GOT3 (cell line): ENCODE results near the gene LCE1A.

Source experiments
- DNase-seq: peaks from one replicate; lab custom pipeline; 2025; ENCODE audit warnings: mixed read lengths; lab: John Stamatoyannopoulos, UW

Gene LCE1A

DNA sequence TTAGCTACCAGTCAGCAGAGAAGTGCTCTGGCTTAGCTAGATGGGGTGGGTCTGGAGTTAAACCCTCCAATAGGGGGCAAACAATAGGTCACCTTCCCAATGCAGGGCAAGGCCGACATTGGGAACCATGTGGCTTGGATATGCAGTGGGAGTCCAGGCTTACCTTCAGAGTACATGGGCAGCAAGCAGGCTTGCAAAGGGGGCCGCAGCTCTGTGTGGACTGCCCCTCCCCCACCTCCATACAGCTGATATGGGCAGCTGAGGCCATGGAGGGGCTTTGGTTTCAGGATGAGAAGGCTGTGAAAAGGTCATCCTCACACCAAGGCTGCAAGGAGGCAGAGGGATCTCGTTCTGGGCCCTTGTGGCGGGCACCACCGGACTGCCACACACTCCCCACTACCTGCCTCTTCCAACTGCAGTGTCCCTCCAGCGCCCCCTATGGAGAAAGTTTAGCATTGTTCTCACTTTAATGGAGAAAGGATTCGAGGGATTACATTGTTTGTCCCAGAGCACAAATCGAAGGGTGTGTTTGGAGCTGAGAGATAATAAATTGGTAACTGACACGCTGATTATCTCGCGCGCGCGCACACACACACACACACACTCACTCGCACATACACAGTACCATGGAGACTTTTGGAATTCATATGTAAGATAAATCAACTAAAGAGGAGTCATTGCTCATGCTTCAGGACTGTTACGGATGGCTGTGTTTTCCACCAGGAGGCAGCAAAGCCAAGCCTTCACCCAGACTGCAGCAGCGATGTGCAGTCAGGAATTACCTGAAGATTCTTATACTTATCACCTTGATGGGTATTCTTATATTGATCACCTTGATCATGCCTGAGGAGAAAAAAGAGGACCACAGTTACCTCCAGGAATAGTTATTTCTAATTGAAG lies 43.8 kb downstream of the LCE1A start:
- no peak for DNase-seq

- no peak for DNase-seq
Observed at GRCh38 chr1:152871731-152872126, 44.5 kb downstream of the LCE1A start.

DNA sequence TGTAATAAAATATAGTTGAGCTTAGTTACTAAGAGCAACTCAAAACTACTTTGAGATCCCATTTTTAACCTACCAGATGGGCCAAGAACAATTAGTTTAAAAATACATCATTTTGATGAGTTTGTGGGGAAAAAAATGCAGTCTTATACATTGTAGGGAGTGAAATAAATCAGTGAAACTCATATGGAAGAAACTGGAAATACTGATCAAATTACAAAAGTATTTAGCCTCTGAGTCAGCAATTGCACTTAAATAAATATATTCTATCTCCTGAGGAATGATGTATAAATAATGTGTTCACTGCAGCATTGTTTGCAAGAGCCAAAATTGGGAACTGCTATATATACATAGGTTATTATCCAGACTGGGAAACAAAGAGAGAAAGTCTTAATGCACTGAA lies 46.2 kb downstream of the LCE1A start:
- no peak for DNase-seq

DNA sequence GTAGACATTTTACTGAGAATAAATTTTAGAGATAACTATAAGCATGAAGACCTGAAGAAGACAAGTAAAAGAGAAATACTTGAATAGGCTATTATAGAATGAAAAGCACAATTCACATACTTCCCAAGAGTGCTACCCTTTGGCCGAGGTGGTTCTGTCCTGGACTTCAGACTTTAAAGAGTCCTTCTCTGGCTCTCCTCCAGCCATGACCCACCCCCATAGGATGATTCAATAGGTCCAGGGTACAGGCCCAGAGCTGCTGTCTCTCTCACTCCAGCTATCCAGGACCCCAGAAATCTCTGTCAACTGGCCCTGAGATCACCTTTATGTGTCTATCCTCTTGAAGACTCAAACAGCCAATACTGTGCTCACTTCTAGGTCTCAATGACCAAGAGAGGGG lies 49.6 kb downstream of the LCE1A start:
- DNase-seq, result no peak
